Measurements from ENCODE around the gene CCZ1B.
"Not testable (repeated sequence)": the region's sequence is repeated elsewhere in the genome, so short reads cannot be mapped to it uniquely, and the experiment has no call there.

CCZ1B gene

GRCh38 chr7:6794276-6794675 lies 31.8 kb downstream of the CCZ1B start:
- H3K4me3 ChIP-seq; DNase-seq (ENCODE audit: low spot score); H3K27ac ChIP-seq: not testable (repeated sequence)

- H3K27ac ChIP-seq; H3K4me3 ChIP-seq; DNase-seq (ENCODE audit: low spot score): not testable (repeated sequence)
Measured at GRCh38 chr7:6792113-6792872, 33.8 kb downstream of the CCZ1B start.

- not testable (repeated sequence) for H3K4me3 ChIP-seq; H3K27ac ChIP-seq; DNase-seq (ENCODE audit: low spot score)
Measured at GRCh38 chr7:6789353-6789752, 36.7 kb downstream of the CCZ1B start.

- not testable (repeated sequence) for DNase-seq (ENCODE audit: low spot score); H3K4me3 ChIP-seq; H3K27ac ChIP-seq
Measured at GRCh38 chr7:6781581-6781980, 44.5 kb downstream of the CCZ1B start.

GRCh38 chr7:6761186-6761585 lies 64.9 kb downstream of the CCZ1B start:
- not testable (repeated sequence) for H3K27ac ChIP-seq; H3K4me3 ChIP-seq; DNase-seq (ENCODE audit: low spot score)

- not testable (repeated sequence) for H3K27ac ChIP-seq; H3K4me3 ChIP-seq; DNase-seq (ENCODE audit: low spot score)
Measured at GRCh38 chr7:6753964-6754363, 72.1 kb downstream of the CCZ1B start, which contains the start of gene RSPH10B2. RSPH10B2 (plus strand) TSS chr7:6754103; CDS start chr7:6757678, 3,575 bp downstream.

GRCh38 chr7:6750173-6750572 lies 75.9 kb downstream of the CCZ1B start:
- not testable (repeated sequence) for DNase-seq (ENCODE audit: low spot score); H3K4me3 ChIP-seq

GRCh38 chr7:6749335-6749734 lies 76.7 kb downstream of the CCZ1B start:
- not testable (repeated sequence) for DNase-seq (ENCODE audit: low spot score); H3K4me3 ChIP-seq

More at GRCh38 chr7:6750173-6750572, 75.9 kb downstream of the CCZ1B start:
- not testable (repeated sequence) for H3K27ac ChIP-seq

More at GRCh38 chr7:6749335-6749734, 76.7 kb downstream of the CCZ1B start:
- H3K27ac ChIP-seq, result not testable (repeated sequence)
